ENCODE data around the gene SUN2.
"Not testable (repeated sequence)": the region's sequence is repeated elsewhere in the genome, so short reads cannot be mapped to it uniquely, and the experiment has no call there.

Gene SUN2, protein sequence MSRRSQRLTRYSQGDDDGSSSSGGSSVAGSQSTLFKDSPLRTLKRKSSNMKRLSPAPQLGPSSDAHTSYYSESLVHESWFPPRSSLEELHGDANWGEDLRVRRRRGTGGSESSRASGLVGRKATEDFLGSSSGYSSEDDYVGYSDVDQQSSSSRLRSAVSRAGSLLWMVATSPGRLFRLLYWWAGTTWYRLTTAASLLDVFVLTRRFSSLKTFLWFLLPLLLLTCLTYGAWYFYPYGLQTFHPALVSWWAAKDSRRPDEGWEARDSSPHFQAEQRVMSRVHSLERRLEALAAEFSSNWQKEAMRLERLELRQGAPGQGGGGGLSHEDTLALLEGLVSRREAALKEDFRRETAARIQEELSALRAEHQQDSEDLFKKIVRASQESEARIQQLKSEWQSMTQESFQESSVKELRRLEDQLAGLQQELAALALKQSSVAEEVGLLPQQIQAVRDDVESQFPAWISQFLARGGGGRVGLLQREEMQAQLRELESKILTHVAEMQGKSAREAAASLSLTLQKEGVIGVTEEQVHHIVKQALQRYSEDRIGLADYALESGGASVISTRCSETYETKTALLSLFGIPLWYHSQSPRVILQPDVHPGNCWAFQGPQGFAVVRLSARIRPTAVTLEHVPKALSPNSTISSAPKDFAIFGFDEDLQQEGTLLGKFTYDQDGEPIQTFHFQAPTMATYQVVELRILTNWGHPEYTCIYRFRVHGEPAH

GRCh38 chr22:38755911-38756532, at the start of gene SUN2:
Gene SUN2, minus strand, starts transcription at chr22:38755998. Its CDS starts 3,370 bp downstream, at chr22:38752628.
- Mint-ChIP-seq H3K27me3 (no peaks in the 10 kb centered on the region), H3K9me3 (no peaks in the 10 kb centered on the region), H3K4me1 (ENCODE audit: low read depth) (peaks cover 72% of the 10 kb centered on the region), H3K36me3 (ENCODE audit: low read depth) (peaks cover 28% of the 10 kb centered on the region), H3K4me3 (peak within 1 kb of the TSS; percentile 93), H3K27ac (peak within 1 kb of the TSS; percentile 90)

- not testable (repeated sequence) for H3K4me1 Mint-ChIP-seq (ENCODE audit: low read depth); H3K27ac Mint-ChIP-seq; H3K36me3 Mint-ChIP-seq (ENCODE audit: low read depth); H3K4me3 Mint-ChIP-seq; H3K9me3 Mint-ChIP-seq
- peaks cover 21% of the 10 kb centered on the region for H3K27me3 Mint-ChIP-seq
Measured at GRCh38 chr22:38805041-38805593, 49.3 kb upstream of the SUN2 start.

DNA sequence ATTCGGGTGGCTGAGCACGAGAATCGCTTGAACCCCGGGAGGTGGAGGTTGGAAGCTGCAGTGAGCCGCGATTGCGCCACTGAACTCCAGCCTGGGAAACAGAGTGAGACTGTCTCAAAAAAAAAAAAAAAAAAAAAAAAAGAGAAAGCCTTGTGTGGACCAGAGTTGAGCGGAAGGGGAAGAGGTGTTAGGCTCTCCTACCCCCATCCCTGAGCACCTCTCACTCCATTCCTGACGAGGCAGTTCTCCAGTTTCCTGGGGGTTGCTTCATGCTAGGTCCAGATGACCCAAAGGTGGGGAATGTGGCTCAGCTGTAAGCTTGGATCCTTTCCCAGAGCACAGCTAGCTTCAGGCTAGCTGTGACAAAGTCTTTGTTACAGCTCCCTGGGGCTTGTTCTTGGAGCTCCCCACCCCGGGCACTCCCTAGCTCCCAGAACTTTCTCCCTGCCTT, 46.9 kb upstream of the SUN2 start:
- Mint-ChIP-seq H3K36me3 (ENCODE audit: low read depth) (no peaks in the 10 kb centered on the region), H3K4me3 (no peak overlapping the region), H3K4me1 (ENCODE audit: low read depth) (peaks cover 12% of the 10 kb centered on the region), H3K27ac (no peak overlapping the region), H3K27me3 (peaks cover 26% of the 10 kb centered on the region), H3K9me3 (no peaks in the 10 kb centered on the region)

GRCh38 chr22:38799265-38800002, 43.6 kb upstream of the SUN2 start:
- H3K4me1 Mint-ChIP-seq (ENCODE audit: low read depth): peaks cover 15% of the 10 kb centered on the region
- no peaks in the 10 kb centered on the region for H3K9me3 Mint-ChIP-seq
- H3K27ac Mint-ChIP-seq: no peak overlapping the region
- no peak overlapping the region for H3K4me3 Mint-ChIP-seq
- peaks cover 24% of the 10 kb centered on the region for H3K27me3 Mint-ChIP-seq
- H3K36me3 Mint-ChIP-seq (ENCODE audit: low read depth): no peaks in the 10 kb centered on the region

DNA sequence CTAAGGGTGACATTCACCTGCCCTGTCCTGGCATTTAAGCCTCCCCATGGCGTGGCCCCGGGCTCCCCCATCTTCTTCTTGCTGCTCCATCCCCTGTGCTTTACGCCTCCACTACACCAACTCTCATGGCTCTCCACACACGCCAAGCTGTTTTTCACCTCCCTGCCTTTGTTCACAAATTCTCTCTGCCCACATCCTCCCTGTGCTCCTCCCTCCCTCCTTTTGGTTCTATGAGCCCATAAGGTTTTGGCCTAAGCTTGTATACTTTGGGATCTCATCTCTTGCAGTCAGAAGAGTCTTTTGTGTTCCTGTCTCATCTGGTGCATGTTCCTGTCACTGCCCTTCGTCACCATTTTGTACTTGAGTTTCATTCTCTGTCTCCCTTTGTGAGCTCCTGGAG, 42.7 kb upstream of the SUN2 start:
- Mint-ChIP-seq H3K4me1 (ENCODE audit: low read depth) (peaks cover 18% of the 10 kb centered on the region), H3K36me3 (ENCODE audit: low read depth) (no peaks in the 10 kb centered on the region), H3K27me3 (peaks cover 17% of the 10 kb centered on the region), H3K9me3 (no peaks in the 10 kb centered on the region), H3K4me3 (no peak overlapping the region), H3K27ac (no peak overlapping the region)

DNA sequence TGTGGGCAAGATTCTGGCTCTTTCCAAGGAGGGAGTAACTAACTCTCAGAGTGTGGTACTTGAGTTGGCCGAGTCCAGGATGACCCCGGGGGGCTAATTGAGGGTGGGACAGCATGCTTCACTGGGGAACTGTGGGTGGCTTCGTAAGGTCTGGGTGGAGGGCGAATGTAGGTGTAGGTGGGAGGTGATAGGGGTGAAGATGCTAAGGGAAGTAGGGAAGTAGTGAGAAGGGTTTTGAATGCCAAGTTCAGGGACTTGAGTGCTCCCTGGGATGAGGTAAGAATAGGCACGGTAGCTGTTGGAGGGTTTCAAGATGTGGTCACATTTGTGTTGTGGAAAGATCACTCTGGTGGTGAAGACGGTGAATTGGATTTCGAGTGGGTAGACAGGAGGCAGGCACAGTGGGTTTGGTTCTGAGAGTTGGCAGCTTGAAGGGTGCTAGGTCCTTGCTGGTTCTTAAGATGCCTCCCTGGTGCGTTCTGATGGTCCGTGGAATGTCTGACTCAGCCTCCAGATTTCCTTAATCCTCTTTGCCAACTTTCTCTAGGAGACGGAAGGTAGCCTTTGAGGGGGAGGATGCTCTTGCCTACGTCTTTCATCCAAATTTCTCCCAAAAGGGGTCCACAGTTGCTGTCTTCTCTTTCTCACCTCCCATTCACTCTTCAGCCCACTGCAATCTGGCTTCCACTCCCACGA, 40.6 kb upstream of the SUN2 start:
- Mint-ChIP-seq H3K27me3 (peaks cover 9% of the 10 kb centered on the region), H3K9me3 (no peaks in the 10 kb centered on the region), H3K36me3 (ENCODE audit: low read depth) (no peaks in the 10 kb centered on the region), H3K4me3 (no peak overlapping the region), H3K4me1 (ENCODE audit: low read depth) (peaks cover 26% of the 10 kb centered on the region), H3K27ac (no peak overlapping the region)

- no peaks in the 10 kb centered on the region for H3K9me3 Mint-ChIP-seq
- no peak overlapping the region for H3K4me3 Mint-ChIP-seq
- no peak overlapping the region for H3K27ac Mint-ChIP-seq
- peaks cover 7% of the 10 kb centered on the region for H3K27me3 Mint-ChIP-seq
- peaks cover 26% of the 10 kb centered on the region for H3K4me1 Mint-ChIP-seq (ENCODE audit: low read depth)
- H3K36me3 Mint-ChIP-seq (ENCODE audit: low read depth): no peaks in the 10 kb centered on the region
Measured at GRCh38 chr22:38795569-38795968, 39.8 kb upstream of the SUN2 start.

DNA sequence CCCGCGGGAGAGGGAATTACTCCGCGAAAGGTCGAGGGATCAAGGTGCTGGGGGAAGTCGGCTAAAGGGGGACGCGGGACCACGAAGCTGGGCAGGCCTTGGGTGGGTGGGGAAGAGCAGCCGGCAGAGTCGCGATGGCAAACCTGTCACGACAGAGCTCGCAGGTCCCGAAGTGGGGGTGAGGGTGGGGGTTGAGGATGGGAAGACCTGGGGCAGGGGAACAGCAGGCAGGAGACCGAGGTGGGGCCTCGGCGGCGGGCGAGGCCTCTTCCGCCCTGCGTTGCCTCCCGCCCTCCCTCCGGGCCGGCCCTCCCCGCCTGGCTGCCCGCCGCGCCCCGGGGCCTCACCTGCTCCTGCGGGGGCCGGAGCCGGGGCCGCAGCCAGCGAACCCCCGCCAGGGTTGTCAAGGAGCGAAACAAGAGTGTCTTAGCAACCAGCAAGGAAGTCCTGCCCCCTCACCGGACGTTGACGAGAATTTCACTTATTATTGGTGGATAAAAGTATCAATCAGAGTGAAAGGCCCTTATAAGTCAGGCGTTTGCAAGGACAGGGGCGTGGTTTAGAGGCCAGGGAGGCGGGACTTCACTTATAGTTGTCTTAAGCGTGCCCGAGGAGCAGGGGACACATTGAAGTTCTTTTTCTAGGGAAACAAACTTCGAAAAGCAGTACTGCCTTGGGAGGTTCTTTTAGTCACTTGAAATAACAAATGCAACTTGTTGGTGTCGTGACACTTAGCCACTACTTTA, 38.1 kb upstream of the SUN2 start, which contains the start of gene DNAL4:
TSS of gene DNAL4 (minus strand) at position 423 of the 746 bp plus-strand sequence. CDS start 11,412 bp downstream, outside the sequence.
- H3K4me1 Mint-ChIP-seq (ENCODE audit: low read depth): peaks cover 25% of the 10 kb centered on the region
- peak within 1 kb of the TSS; percentile 89 for H3K4me3 Mint-ChIP-seq
- H3K36me3 Mint-ChIP-seq (ENCODE audit: low read depth): no peaks in the 10 kb centered on the region
- H3K27me3 Mint-ChIP-seq: peaks cover 7% of the 10 kb centered on the region
- H3K9me3 Mint-ChIP-seq: no peaks in the 10 kb centered on the region
- H3K27ac Mint-ChIP-seq: peak within 1 kb of the TSS; percentile 69

- H3K27ac Mint-ChIP-seq: peak overlapping the region; percentile 69
- no peaks in the 10 kb centered on the region for H3K9me3 Mint-ChIP-seq
- peak overlapping the region; percentile 89 for H3K4me3 Mint-ChIP-seq
- H3K36me3 Mint-ChIP-seq (ENCODE audit: low read depth): no peaks in the 10 kb centered on the region
- H3K4me1 Mint-ChIP-seq (ENCODE audit: low read depth): peaks cover 19% of the 10 kb centered on the region
- H3K27me3 Mint-ChIP-seq: peaks cover 7% of the 10 kb centered on the region
Measured at GRCh38 chr22:38793317-38793716, 37.5 kb upstream of the SUN2 start.

DNA sequence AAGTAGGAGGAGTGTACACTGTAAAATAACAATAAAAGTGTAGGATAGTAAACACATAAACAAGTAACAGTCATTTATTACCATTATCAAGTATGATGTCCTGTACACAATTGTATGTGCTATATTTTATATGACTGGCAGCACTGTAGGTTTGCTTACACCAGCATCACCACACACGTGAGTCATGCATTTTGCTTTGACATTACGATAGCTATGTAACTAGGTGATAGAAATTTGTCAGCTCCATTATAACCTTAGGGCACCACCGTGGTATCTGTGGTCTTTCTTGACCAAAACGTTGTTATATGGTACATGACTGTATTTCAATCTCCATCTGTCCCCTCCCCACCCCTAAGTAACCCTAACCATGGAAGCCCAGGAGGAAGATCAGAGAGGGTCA, 37.0 kb upstream of the SUN2 start:
- Mint-ChIP-seq H3K9me3 (no peaks in the 10 kb centered on the region), H3K4me1 (ENCODE audit: low read depth) (peaks cover 14% of the 10 kb centered on the region), H3K4me3 (peak overlapping the region; percentile 89), H3K27ac (peak overlapping the region; percentile 69), H3K27me3 (peaks cover 4% of the 10 kb centered on the region), H3K36me3 (ENCODE audit: low read depth) (no peaks in the 10 kb centered on the region)

DNA sequence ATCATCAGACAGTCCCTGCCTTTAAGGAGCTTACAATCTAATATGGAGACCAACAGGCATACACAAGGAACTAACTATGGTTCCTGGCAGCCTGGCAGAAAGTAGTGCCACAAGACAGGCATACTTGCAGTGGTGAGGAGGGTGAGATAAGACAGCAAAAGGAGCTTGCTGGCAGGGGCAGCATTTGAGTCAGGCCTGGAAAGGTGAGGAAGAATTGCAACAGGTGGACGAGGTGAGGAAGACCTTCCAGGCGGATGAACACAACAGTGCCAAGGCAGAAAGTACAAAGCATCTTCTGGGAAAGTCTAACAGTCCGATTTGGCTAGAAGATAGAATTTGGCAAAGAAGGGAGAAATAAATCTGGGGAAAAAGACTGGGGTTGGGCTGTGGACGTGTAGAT, 33.8 kb upstream of the SUN2 start:
- H3K4me3 Mint-ChIP-seq: no peak overlapping the region
- no peaks in the 10 kb centered on the region for H3K9me3 Mint-ChIP-seq
- H3K36me3 Mint-ChIP-seq (ENCODE audit: low read depth): no peaks in the 10 kb centered on the region
- H3K27ac Mint-ChIP-seq: no peak overlapping the region
- no peaks in the 10 kb centered on the region for H3K27me3 Mint-ChIP-seq
- peaks cover 12% of the 10 kb centered on the region for H3K4me1 Mint-ChIP-seq (ENCODE audit: low read depth)

GRCh38 chr22:38788846-38789245, 33.0 kb upstream of the SUN2 start:
- no peaks in the 10 kb centered on the region for H3K9me3 Mint-ChIP-seq
- H3K36me3 Mint-ChIP-seq (ENCODE audit: low read depth): no peaks in the 10 kb centered on the region
- no peak overlapping the region for H3K27ac Mint-ChIP-seq
- no peak overlapping the region for H3K4me3 Mint-ChIP-seq
- H3K4me1 Mint-ChIP-seq (ENCODE audit: low read depth): peaks cover 7% of the 10 kb centered on the region
- H3K27me3 Mint-ChIP-seq: no peaks in the 10 kb centered on the region

DNA sequence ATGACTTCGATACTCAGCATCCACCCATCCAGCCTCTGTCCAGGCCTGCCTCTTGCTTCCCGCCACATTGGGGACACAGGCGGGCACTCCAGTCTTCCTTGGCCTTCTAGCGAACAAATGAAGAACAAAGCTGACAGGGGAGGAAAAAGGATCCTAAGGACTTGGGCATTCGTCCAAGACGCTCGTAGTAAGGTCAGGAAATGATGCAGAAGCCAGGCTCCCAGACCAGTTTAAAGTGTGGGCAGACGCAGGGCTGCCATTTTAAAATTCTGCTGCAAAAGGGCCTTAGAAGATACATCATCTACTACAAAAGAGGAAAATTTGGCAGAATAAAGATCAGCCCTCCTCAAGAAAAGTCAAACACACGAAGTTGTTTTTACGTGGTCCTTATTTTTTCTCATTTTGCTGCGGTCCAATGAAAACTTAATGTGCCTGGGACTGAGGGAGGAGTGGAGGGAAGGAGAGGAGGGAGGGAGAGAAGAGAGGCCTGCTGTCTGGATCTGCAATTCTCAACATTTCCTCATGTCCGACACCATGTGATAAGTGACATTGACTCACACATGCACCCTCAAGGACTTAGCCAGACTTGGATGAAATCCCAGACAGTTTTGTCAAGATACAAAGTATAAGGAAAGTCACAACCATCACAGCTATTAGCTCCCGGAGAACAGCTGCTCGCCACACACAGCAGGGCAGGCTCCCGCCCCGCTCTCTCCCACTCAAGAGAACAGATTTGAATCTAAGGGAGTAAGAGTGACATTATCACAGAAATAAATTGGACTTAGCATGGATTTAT, 32.4 kb upstream of the SUN2 start:
- no peaks in the 10 kb centered on the region for H3K27me3 Mint-ChIP-seq

More for the DNA sequence above, 32.4 kb upstream of the SUN2 start:
- Mint-ChIP-seq H3K36me3 (ENCODE audit: low read depth) (no peaks in the 10 kb centered on the region), H3K4me1 (ENCODE audit: low read depth) (peaks cover 5% of the 10 kb centered on the region), H3K4me3 (no peak overlapping the region), H3K9me3 (no peaks in the 10 kb centered on the region), H3K27ac (no peak overlapping the region)
